NOMO-1 treated with dmso at 0.1 percent for 144 hours (cell line): ENCODE measurements around the gene SPACA7.
"Not testable (repeated sequence)": the region's sequence is repeated elsewhere in the genome, so short reads cannot be mapped to it uniquely, and the experiment has no call there.

ENCODE experiments used
- DNase-seq: peaks from one replicate; lab custom pipeline; 2025; ENCODE audit not compliant: unreplicated experiment; lab: John Stamatoyannopoulos, UW

Gene SPACA7

DNA sequence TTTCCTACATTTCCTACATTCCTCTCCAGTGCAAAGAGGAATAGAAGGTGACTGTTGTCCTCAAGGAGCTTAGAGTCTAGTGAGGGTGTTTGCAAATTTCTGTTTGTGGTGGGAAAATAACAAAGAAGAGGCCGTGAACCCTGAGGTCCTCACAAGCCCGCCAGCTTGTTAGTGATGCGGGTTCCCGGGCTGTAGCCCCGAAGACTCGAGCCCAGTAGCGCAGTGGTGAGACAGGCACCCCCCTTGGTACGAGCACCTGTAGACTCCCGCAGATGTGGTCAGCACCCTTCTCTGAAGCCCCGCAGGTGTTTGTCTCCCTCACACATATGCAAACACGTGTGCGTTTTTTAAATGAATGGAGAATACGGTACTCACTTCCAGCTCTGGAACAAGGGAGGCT, 26.5 kb upstream of the SPACA7 start:
- DNase-seq, result no peak

DNA sequence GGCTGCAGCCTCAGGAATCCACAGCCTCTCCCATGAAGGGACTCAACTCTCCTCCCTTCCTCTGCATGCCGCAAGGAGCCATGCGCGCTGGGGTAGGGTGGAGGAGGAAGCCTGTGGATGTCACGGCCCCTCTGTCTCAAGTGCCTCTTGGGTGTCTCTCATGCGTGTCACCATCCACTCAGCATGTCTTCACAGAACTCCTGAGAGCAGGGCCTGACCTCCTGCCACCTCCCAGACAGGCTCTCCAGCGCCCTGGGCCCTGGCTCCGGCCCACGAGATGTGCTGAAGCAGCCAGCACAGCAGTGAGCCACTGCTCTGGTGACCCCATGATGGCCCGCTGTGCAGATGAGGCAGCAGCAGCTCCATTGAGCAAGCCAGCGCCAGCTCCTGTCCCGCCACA, 25.9 kb upstream of the SPACA7 start:
- DNase-seq, result no peak

DNA sequence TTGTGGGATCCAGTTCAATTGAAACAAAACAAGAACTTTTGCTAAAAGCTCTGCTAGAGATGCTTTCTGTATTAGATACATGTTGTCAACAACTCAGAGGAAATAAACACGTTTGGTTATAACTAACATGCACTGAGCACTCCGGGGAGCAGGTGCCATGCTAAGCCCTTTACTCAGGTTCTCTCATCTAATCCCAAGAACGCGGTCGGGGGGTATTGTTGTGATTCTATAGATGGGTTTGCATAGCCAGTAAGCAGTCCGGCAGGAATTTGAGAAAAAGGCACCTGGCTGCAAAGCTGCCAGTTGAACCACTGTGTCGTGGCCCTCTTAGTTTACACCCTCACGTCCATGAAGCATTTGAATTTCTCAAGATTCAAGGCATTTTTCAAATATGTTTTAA, 24.3 kb upstream of the SPACA7 start:
- no peak for DNase-seq

DNA sequence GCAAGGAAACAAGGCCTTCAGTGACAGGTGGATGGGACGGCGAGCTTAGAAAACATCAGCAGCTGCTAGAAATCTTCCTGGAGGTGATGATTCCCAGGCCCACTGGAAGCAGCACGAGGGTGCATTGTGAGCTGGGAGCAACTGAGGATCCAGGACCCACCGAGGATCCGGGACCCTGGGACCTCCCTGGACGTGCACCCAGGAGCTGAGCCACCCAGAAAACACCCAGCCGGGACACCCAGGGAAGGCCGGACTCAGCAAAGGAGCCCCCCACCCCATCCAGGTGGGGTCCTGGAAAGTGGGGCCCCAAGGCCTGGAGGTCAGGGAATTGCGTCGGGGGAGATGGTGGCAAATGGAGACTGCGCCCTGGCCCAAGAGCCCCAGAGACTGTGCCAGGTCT, 22.3 kb upstream of the SPACA7 start:
- DNase-seq, result no peak

DNA sequence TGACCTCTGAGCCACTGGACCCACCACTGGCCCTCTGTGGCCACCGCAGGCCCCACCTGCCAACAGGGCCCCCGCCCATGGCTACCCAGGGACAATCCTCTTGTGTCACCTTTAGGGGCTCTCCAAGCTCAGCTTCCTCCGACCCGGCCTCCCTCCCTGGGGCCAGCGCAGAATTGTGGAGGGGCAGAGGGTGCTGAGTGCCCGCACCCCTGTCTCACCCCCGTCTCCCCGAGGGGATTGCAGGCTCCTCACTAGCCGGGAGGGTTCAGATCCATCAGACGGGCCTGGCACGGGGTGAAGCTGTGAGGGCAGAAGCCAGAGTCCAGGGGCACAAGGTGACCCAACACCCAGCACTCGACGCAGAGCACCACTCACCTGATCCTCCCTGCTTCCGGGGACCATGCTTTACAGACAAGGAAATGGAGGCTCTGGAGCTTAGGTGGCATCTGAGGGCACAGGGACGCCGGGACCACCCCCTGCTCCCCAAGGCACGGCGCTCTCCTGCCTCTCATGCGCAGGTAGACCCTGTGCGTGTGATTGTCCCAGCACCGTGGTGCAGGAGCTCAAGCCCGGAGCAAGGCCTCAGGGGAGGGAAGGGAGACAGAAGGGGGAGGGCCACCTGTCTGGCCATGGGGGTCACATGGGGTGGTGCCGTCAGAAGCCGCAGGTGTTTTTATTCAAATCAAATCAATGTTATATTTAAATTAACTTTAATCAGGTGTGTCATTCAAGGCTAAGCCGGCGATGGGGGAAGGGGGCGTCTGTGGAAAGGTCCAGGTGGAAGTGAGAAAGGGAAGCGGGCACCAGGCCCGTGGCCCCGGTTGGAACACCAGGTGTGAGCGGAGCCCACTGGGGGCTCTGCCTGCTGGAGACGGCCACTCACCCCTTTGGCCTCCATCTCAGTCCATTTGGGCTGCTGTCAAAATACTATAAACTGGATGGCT, 21.6 kb upstream of the SPACA7 start:
- DNase-seq, result no peak

DNA sequence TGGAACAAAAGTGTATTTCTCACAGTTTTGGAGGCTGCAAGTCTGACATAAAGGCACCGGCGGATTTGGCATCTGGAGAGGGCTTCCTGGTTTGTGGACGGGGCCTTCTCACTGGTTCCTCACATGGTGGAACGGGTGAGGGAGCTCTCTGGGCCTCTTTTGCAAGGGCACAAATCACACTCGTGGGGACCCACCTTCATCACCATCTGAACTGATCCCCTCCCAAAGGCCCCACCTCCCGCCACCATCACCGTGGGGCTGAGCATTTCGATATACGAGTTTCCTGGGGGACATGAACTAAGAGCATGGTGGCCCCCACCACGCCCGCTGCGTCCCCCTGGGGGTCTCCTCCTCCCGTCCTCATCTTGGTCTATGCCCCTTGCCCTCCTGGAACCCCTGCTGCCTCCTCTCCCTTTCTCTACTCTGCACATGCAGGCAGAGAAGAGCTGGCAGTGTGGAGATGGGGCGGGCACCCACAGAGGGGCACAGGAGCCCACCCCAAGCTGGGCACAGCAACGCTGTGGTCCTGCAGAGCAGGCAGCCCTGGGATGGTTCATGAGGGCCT, 20.8 kb upstream of the SPACA7 start:
- no peak for DNase-seq

DNA sequence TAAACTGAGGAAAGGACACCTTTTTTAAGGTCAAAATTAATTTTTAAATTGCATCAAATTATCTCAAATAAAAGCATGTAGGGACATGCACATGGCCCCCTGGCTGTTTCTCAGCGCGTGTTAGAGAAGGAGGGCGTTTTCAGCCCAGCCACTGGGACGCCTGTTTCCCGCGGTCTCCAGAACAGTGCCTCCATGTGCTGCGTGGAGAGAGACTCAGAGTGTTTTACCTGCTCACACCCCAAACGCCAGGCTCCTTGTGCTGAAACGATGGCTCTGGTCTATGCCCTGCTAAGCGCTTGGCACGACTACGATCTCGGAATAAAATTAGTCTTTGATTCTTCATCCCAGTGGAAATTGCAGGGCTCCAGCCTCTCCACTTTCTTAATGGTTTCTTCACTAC, 20.0 kb upstream of the SPACA7 start:
- DNase-seq, result no peak

DNA sequence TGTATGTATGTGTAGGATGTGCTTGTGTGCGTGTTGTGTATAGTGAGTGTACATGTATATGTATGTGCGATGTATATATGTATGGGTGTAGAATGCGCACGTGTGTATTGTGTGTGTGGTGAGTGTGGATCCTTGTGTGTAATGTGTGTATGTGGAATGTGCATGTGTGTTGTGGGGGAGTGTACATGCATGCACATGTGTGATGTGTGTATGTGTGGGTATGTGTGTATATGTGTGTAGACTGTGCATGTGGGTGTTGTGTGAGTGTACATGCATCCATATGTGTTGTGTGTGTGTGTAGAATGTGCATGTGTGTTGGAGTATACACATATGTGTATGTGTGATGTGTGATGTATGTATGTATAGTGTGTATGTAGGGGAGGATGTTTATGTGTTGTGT, 18.0 kb upstream of the SPACA7 start:
- no peak for DNase-seq

DNA sequence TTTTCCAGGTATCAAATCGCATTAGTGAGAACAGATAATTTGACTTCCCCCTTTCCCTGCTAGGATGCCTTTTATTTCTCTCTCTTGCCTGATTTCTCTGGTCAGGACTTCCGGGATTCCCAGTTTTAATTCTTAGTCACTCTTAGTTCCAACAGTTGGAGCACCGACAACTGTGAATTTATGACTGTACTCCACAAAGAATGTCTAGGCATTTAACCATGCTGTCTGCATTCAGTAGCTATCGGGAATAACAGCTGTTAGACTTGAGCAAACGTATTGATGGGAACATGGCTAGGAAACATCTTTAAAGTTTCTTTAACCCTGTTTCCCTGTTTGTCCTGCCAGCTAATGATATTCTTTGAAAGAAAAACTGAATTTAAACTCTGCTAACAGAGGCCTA, 14.1 kb upstream of the SPACA7 start:
- DNase-seq, result no peak

DNA sequence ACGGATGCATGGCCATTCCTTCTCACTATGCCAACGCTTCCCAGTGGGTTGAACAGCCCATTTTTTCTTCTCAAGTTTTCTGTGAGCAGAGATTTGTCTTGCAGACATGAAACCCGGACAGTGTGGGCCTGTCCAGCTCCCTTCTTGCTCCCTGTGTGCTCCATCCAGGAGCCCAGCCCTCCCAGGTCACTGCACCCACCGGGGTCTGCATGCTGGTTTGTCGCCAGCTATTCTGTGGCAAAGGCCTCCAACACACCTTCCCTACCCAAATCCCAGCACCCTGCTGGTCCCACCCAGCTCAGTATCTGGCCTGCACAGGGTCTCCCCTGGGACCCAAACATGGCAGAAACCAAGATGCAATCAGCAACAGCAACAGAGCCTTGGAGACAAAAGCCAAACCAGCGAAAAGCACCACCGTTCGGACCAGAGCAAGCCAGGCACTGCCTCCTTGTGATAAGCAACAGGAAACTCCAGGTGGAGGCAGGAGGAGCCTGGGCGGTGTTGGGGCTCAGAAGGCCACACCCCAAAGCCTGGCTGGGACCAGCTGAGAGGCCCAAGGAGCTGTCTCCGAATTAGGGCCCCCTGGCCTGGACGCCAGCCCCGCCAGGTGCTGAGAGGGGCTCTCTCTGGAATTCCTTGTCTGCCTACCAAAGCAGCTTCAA, 12.2 kb upstream of the SPACA7 start:
- no peak for DNase-seq

DNA sequence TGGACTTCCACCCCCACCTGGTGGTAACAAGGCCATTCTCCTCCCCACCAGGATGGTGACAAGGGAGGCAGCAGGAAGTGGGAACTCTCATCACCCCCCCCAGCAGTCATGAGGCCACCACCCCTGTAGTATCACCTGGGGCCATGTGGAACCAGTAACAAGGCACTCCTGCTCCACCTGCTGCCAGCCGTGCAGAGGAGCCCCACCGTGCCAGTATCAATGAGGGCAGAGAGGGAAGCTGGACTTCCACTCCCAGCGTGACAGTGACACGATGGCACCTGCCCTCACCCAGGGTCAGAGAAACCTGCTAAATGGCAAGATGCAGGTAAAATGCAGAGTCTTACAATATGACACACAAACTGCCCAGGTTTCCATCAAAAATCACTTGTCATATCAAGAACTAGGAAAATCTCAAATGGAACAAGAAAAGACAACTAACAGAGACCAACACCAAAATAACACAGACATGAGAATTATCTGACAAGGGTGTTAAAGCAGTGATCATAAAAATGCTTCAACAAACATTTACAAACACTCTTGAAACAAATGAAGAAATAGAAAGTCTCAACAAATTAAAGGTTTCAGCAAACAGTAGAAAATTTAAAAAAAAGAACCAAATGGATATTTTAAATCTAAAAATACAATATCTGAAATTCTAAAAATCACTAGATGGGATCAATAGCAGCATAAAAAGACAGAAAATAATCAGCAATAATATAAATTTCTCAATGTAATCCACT, 9.1 kb upstream of the SPACA7 start:
- no peak for DNase-seq

DNA sequence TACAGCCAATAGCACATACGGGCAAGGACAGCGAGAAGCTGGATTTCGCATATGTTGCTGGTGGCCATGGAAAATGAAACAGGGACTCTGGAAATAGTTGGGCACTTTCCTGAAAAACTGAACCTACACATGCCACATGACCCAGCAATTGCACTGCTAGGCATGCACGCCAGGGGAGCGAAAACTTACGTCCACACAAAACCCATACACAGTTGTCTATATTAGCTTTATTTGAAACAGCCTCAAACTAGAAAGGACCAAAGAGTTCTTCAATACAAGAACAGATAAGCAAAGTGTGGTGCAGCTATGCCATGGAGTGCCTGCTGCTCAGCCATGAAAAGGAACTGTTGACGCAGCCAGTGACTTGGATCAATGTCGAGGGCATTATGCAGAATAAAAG, 7.3 kb upstream of the SPACA7 start:
- no peak for DNase-seq

DNA sequence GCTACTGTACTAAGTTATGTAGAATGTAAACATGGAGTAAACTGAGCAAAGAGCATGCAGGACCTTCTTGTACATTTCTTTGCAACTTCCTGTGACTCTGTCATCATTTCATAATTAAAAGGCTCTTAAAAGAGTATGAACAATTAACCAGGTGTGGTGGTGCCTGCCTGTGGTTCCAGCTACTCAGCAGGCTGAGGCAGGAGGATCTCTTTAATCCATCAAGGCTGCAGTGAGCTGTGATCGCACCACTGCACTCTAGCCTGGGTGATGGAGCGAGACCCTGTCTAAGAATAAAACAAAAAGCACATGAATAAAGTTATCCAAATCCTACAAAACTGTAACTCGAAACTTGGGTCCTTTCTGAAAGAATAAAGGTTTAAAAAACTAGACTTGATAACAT, 5.8 kb upstream of the SPACA7 start:
- DNase-seq, result no peak

DNA sequence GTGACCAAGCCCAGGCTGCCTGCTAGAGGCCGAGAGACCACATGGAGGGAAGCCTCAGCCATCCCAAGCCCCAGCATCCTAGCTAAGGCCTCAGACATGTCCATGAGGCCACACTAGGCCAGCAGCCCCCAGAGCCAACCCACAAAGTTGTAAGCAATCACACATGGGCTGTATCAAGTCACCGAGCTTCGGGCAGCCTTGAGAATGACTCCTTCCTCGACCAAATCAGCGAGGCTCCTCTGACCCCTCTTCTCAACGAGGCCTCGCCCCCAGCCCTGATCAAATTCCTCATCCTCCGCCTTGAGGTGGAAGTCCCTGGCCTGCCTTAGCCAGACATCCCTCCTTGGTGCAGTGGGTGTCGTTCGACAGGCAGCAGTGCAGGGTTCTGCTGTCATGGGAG, 1.9 kb upstream of the SPACA7 start:
- DNase-seq, result no peak

DNA sequence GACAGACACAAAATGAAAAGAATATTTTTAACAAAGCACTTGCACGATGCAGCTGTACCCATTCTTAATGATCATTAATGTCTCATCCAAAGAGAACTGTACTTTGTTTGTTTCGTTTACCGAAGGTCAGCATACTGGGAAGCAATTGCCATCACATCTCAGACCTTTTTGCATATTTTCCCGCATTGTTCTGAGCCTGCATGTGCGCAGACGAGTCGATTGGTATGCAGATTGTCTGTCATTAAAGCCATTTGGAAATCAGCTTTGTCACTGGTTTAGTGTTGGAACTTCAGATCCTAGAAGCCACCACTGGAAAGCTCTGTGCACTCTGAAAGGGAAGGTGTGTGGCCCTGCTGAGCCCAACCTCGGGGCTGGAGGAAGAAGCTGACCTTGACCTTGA, 15.6 kb downstream of the SPACA7 start:
- DNase-seq, result no peak

DNA sequence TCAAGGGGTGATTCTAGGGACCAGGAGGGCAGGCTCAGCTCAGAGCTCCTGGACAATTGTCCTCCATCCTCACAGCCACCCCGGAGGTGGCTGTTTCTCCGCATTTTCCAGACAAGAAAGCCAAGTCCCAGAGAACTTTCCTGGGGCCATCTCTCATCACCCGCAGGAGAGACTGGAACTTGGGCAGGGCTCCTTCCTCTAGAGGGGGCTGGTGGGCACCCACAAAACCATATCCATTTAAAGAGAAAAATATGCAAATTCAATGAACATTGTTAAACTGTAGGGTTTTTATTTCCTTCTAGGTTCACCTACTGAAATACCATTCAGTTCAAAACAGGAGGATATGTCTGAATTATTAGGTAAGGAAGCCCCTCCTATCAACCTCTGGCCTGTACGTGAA, 16.6 kb downstream of the SPACA7 start:
- no peak for DNase-seq

DNA sequence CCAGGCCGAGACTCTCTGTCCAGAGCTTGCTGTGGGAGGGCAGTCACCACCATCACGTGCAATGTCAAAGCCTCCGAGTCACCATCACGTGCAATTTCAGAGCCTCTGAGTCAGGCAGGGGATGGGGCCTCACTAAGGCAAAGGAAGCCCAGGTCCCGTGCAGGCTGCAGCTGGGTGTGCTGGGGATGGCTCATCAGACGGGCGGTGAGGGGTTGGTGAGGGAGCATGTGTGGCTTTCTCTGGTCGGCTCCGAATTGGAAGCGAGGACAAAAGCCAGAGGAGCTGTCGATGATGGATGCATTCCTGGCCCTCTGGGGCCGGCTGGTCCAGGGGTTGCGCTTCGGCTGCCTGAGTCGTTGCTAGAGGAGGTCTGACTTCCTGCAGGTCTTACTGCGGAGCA, 18.9 kb downstream of the SPACA7 start:
- not testable (repeated sequence) for DNase-seq

DNA sequence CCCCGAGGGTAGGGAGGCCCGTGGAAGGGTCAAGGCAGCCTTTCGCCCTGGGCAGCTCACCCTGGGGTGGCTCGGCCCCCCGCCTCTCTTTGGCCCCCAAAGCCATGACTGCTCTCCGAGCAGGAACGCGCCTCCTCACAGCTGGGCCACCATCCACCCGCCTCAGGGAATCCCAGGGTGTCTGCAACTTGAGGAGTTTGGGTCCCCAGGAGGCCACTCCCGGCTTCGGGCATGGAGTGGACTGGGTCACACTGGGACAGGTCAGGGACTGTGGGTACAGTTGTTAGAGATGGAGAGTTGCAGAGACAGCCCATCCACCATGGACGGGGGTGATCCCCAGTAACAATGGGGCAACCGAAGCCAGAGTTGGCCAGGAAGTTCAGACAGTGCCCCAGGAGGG, 19.8 kb downstream of the SPACA7 start:
- not testable (repeated sequence) for DNase-seq

DNA sequence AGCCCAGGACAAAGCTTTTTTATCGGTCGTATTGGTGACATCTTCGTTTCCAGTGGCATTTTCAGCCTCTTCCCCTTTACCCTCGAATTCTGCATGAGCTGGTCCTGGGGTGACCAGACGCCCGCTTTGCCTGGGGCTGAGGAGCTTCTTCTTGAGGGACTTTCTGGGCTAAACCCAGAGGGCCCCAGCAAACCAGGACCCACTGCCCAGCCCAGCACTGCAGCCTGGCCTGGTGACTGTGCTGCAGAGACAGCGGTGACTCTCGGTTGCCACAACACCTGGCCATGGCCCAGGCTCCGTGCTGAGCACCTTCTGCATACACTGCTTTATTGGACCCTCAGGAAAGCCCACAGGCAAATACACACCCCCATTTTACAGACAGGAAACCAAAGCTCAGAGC, 21.0 kb downstream of the SPACA7 start:
- no peak for DNase-seq

DNA sequence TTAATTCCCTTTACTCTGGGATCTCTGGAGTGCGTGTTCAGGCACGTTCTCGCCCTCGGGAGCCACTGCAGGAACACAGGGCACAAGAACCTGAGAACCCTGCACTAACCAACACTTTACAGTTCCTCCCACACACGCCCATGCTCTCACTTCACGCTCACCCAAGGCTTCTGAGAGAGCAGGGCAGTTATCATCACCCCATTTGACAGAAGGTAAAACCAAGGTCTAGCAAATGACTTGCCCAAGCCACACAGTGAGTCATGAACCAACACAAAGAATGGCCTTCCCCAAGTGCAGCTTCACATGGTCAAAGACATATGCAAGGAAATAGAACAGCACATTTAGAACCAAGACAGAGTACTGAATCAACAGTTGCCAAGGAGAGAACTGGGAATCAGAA, 22.2 kb downstream of the SPACA7 start:
- not testable (repeated sequence) for DNase-seq

DNA sequence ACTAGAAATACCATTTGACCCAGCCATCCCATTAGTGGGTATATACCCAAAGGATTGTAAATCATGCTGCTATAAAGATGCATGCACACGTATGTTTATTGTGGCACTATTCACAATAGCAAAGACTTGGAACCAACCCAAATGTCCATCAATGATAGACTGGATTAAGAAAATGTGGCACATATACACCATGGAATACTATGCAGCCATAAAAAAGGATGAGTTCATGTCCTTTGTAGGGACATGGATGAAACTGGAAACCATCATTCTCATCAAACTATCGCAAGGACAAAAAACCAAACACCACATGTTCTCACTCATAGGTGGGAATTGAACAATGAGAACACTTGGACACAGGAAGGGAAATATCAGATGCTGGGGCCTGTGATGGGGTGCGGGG, 33.7 kb downstream of the SPACA7 start:
- DNase-seq, result not testable (repeated sequence)

DNA sequence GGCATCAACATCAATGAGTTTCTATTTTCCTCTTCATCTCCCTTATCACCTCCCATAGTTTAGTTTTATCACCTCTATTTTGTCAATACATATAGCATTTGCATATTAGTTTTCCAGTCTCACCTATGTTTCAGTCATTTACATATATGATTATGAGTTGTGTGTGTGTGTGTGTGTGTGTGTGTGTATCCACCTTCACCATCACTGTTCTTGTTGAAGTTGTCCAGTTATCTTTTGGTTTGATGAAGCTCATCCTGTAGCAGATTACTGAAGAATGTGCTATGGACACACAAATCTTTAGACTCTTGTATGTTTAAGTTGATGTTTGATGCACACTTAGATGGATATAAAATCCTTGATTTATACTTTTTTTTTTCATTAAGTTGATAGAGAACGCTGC, 40.5 kb downstream of the SPACA7 start:
- no peak for DNase-seq
